Heart left ventricle (tissue), 16 donors: ENCODE data around the gene HCST. TPM values are rescaled to one million over a fixed set of nuclear protein-coding genes. Genes with fewer than 3 reads are reported as not detected.
"Not testable (repeated sequence)": the region's sequence is repeated elsewhere in the genome, so short reads cannot be mapped to it uniquely, and the experiment has no call there.

Source experiments
- ATAC-seq, 4 donors: fragments of 200-7000 bp; cut with Tn5 transposase; one replicate each; pipeline ENCODE4 v1.9.1; 2020 to 2022; ENCODE audit warnings: moderate library complexity in 4 of 4, mild to moderate bottlenecking in 3 of 4, moderate number of reproducible peaks in 1 of 4
- DNase-seq, 5 donors: peaks; one replicate each; pipeline ENCODE4 v3.0.0-alpha.2; 2020
- H3K27ac ChIP-seq, 12 donors: fragments of 200-600 bp; sonication (generic) in 4 of 12; one replicate each; pipeline versions ENCODE4 v1.5.0 to v1.8.0; 2016 to 2022; ENCODE audit warnings: mild to moderate bottlenecking in 2 of 12
- H3K27me3 ChIP-seq, 9 donors: fragments of 200-600 bp; sonication (generic) in 2 of 9; one replicate each; pipeline versions ENCODE4 v1.5.1 to v1.8.0; 2016 to 2022; ENCODE audit warnings: mild to moderate bottlenecking in 3 of 9
- H3K36me3 ChIP-seq, 9 donors: fragments of 200-600 bp; sonication (generic) in 2 of 9; one replicate each; pipeline versions ENCODE4 v1.5.0 to v1.8.0; 2018 to 2022; ENCODE audit warnings: mild to moderate bottlenecking in 2 of 9
- H3K4me1 ChIP-seq, 12 donors: fragments of 200-600 bp; sonication (generic) in 4 of 12; one replicate each; pipeline versions ENCODE4 v1.5.0 to v1.8.0; 2016 to 2022; ENCODE audit warnings: mild to moderate bottlenecking in 3 of 12
- H3K4me3 ChIP-seq, 12 donors: fragments of 200-600 bp; sonication (generic) in 4 of 12; one replicate each; pipeline versions ENCODE4 v1.5.0 to v1.8.0; 2017 to 2022; ENCODE audit warnings: mild to moderate bottlenecking in 9 of 12, moderate library complexity in 4 of 12
- H3K9me3 ChIP-seq, 12 donors: fragments of 200-600 bp; sonication (generic) in 4 of 12; one replicate each; pipeline versions ENCODE4 v1.5.0 to v1.8.0; 2016 to 2022; ENCODE audit warnings: mild to moderate bottlenecking in 1 of 12
- CTCF ChIP-seq, 12 donors: fragments of 200-600 bp; sonication (generic) in 4 of 12; IDR thresholded peaks; one replicate each; pipeline versions ENCODE4 v1.5.0 to v1.8.0; 2018 to 2022; ENCODE audit warnings: antibody characterized with exemption in 12 of 12, mild to moderate bottlenecking in 5 of 12
- POLR2A ChIP-seq, 2 donors: fragments of 450-650 bp; IDR thresholded peaks; one replicate each; pipeline ENCODE4 v1.6.1; 2017; ENCODE audit warnings: antibody characterized with exemption in 2 of 2, mild to moderate bottlenecking in 2 of 2, moderate library complexity in 2 of 2
- WGBS, 4 donors: extraction: QIAGEN DNeasy Blood & Tissue Kit in 2 of 4; methylation state at CpG; one replicate each; pipeline versions ENCODE4 v1.1.5 to v1.1.7; 2013 to 2018; 5-methylcytosine and 5-hydroxymethylcytosine counted together
- intact Hi-C, 10 donors: fragments of 100-400 bp; cut with DNase I; formaldehyde crosslinking; loops; one replicate each; pipeline versions ENCODE4 v1.11.1 to v1.14.2; 2022
- polyA plus RNA-seq, 2 donors: library from polyadenylated mRNA; stranded (reverse); fragments of 200-250 nt; gene quantifications; one replicate each; pipeline ENCODE4 v1.2.3, GENCODE V29; 2013
- total RNA-seq, 9 donors: library from RNA; depleted of rRNA in 2 of 9; stranded (reverse); fragments of >200 nt in 2 of 9; fragmentation: NEBNext Ultra II Directional in 3 of 9; extraction: Animal tissue kit (Norgen Biotek cat#: 25700) in 3 of 9; gene quantifications; one replicate each; pipeline versions ENCODE4 v1.1.0 to v1.2.4, GENCODE V29; 2016 to 2023
- donor health status: ischemic (EF 13 %, LVEDD 7.1; RV severe dilation, severe dysfunction).
- donor health status: healthy with polysubstance abuse.
- donor health status: DM: no; HTN: yes; CAD: no.
- donor health status: DM: no; HTN: no; CAD: no.
- donor health status: ischemic (EF 25% LVEDD 6.9; RV normal size, moderate dysfunction).
- donor health status: ischemic (EF 25% LVEDD 5.7; RV mildly dilated, moderate dysfunction).
- donor health status: healthy.
- donor health status: DM: yes; HTN: yes; CAD: no.
- donor health status: ischemic (EF 35%, LVEDD 5.7; RV mildly dilated, moderate dysfunction).
- donor health status: nonischemic (EF 11% LVEDD 7.7; RV severe dilation, severe dysfunction).
- donor health status: DM: yes; HTN: yes; CAD: no.
- donor health status: PGD.
- donor health status: ischemic (EF 29% LVEDD 5.4; RV normal size, mild dysfunction).
- donor health status: nonischemic (EF 23%, LVEDD 6.1; RV moderate dilation, normal function).

Gene HCST
- total and polyA plus RNA-seq, 11 donors = 2.3 to 31.7 (median 4.7) TPM; not detected in 1

- H3K27ac ChIP-seq = no peak overlapping the region
- ATAC-seq (no peak), DNase-seq (no peak)
- no peaks in the 10 kb centered on the region for H3K4me1 ChIP-seq
- WGBS, 4 donors = 91 to 96% (median 95%) methylated on average over 13 of the region's 13 CpGs
- H3K9me3 ChIP-seq = no peaks in the 10 kb centered on the region
- H3K36me3 ChIP-seq = peaks cover 0 to 84% (median 59%) of the 10 kb centered on the region in 9 donors
- TF ChIP-seq CTCF (IDR thresholded peaks at IDR 0.05) (no peak), POLR2A (IDR thresholded peaks at IDR 0.05) (no peak)
- intact Hi-C loops = no loop called here
- no peak overlapping the region for H3K4me3 ChIP-seq
- H3K27me3 ChIP-seq = no peaks in the 10 kb centered on the region
These were observed 12.1 kb upstream of the HCST start for GRCh38 chr19:35890113-35890650.

GRCh38 chr19:35891819-35892218, 10.5 kb upstream of the HCST start:
- ATAC-seq, H3K27ac ChIP-seq, H3K4me3 ChIP-seq, H3K9me3 ChIP-seq, H3K4me1 ChIP-seq, H3K27me3 ChIP-seq, intact Hi-C loops, DNase-seq: not testable (repeated sequence)
- peaks cover 0 to 99% (median 76%) of the 10 kb centered on the region in 9 donors for H3K36me3 ChIP-seq
- 95 to 98% (median 96%) methylated on average over 3 of the region's 3 CpGs for WGBS, 4 donors

DNA sequence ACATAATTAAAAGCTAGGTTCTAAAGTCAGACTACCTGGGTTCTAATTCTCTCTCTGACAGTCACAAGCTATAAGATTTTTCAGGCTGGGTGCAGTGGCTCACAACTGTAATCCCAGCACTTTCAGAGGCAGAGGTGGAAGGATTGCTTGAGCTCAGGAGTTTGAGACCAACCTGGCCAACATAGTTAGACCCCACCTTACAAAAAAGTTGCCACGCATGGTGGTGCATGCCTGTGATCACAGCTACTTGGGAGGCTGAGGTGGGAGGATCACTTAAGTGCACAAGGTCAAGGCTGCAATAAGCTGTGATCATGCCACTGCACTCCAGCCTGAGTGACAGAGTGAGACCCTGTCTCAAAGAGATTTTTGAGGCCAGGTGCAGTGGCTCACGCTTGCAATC, 8.0 kb upstream of the HCST start:
- Histone ChIP-seq H3K9me3 (no peaks in the 10 kb centered on the region), H3K36me3 (peaks cover 0 to 89% (median 67%) of the 10 kb centered on the region in 9 donors), H3K4me3 (no peak overlapping the region), H3K27me3 (no peaks in the 10 kb centered on the region), H3K27ac (no peak overlapping the region), H3K4me1 (peaks cover 0 to 22% (median 9%) of the 10 kb centered on the region in 12 donors)
- DNase-seq (no peak), ATAC-seq (no peak)
- WGBS, 4 donors = 90 to 99% (median 96%) methylated on average over 2 of the region's 2 CpGs
- intact Hi-C loops = no loop called here
- TF ChIP-seq CTCF (IDR thresholded peaks at IDR 0.05) = no peak
- TF ChIP-seq POLR2A (IDR thresholded peaks at IDR 0.05) = no peak

DNA sequence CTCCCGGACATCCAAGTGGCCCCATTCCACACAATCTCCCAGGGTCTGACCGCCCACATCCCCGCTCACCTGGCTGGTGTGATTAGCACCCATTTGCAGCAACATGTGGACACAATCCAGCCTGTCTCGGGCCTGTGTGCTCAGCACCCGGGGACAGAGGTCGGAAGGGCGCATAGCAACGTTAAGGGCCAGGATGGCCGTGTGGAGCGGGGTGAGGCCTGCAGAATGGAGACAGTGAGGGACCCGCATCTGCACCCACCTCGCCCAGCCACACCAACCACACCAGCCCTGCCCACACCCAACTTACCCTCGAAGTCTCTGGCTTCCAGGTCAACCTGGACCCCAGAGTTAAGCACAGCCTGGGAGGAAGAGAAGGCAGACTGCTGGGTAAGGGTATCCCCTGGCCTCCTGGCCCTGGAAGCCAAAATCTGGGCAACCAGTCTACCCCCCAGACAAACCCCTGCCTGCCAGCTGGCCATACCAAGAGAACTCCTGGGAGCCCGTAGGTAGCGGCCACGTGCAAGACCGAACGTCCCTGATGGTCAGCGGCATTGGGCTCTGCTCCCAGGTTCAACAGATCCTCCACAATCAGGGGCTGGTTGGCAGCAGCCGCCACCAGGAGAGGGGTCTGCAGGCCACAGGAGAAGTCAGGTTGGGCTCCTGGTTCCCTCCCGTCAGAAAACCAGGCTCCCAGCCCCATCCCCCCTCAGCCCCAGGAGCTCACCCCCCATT, 6.3 kb upstream of the HCST start:
- DNase-seq (no peak), ATAC-seq (no peak)
- peaks cover 0 to 27% (median 9%) of the 10 kb centered on the region in 12 donors for H3K4me1 ChIP-seq
- H3K27me3 ChIP-seq = no peaks in the 10 kb centered on the region
- no peak overlapping the region for H3K27ac ChIP-seq
- no peak for TF ChIP-seq POLR2A (IDR thresholded peaks at IDR 0.05)
- TF ChIP-seq CTCF (IDR thresholded peaks at IDR 0.05) = no peak
- no peak overlapping the region for H3K4me3 ChIP-seq
- WGBS, 4 donors = 91 to 93% (median 92%) methylated on average over 16 to 21 of the region's 21 CpGs
- no peaks in the 10 kb centered on the region for H3K9me3 ChIP-seq
- H3K36me3 ChIP-seq = peaks cover 0 to 72% (median 56%) of the 10 kb centered on the region in 9 donors
- intact Hi-C loops = loop anchor here in 1 of 10 donors (5.0 kb wide), 1 partner anchor 36 kb away; no protein-coding TSS in a partner anchor
